Esophagus muscularis mucosa (tissue), 4 donors: ENCODE measurements around the gene LCE3A. TPM values are rescaled to one million over a fixed set of nuclear protein-coding genes. Genes with fewer than 3 reads are reported as not detected.

Source experiments
- DNase-seq: peaks from one replicate; pipeline ENCODE4 v3.0.0-alpha.2; 2017; ENCODE audit errors: extremely low spot score
- H3K27ac ChIP-seq, 4 donors: fragments of 200-600 bp; sonication (generic); replicated peaks in 1 of 4; 1 replicate in 3 of 4; 2 replicates in 1 of 4; pipeline ENCODE4 v1.5.1; 2016 to 2019; ENCODE audit warnings: mild to moderate bottlenecking in 1 of 4
- H3K27me3 ChIP-seq, 4 donors: fragments of 200-600 bp; sonication (generic); one replicate each; pipeline versions ENCODE4 v1.5.1 to v1.6.0; 2016 to 2019
- H3K36me3 ChIP-seq, 4 donors: fragments of 200-600 bp; sonication (generic); one replicate each; pipeline ENCODE4 v1.5.1; 2016 to 2019
- H3K4me1 ChIP-seq, 4 donors: fragments of 200-600 bp; sonication (generic); one replicate each; pipeline ENCODE4 v1.5.1; 2016 to 2019
- H3K4me3 ChIP-seq, 4 donors: fragments of 200-600 bp; sonication (generic); 1 replicate in 2 of 4; 2 replicates in 2 of 4; pipeline ENCODE4 v1.5.1; 2016 to 2019; ENCODE audit warnings: mild to moderate bottlenecking in 4 of 4, moderate library complexity in 1 of 4
- H3K9me3 ChIP-seq, 4 donors: fragments of 200-600 bp; sonication (generic); 1 replicate in 3 of 4; 2 replicates in 1 of 4; pipeline ENCODE4 v1.5.1; 2016 to 2019
- CTCF ChIP-seq, 3 experiments: fragments of 200-600 bp in 2 of 3; fragments of 450-650 bp in 1 of 3; sonication (generic) in 2 of 3; IDR thresholded peaks; one replicate each; pipeline ENCODE4 v1.5.1; 2017 to 2019; ENCODE audit warnings: antibody characterized with exemption in 3 of 3, mild to moderate bottlenecking in 2 of 3, moderate library complexity in 1 of 3
- EP300 ChIP-seq: sonication (generic); formaldehyde crosslinking; IDR thresholded peaks from one replicate; pipeline ENCODE4 v1.6.1; 2017; ENCODE audit warnings: antibody characterized with exemption
- POLR2A ChIP-seq: fragments of 450-650 bp; IDR thresholded peaks from one replicate; pipeline ENCODE4 v1.6.1; 2017; ENCODE audit warnings: antibody characterized with exemption, moderate library complexity, mild to moderate bottlenecking, low read depth
- POLR2AphosphoS5 ChIP-seq, 2 donors: sonication (generic); formaldehyde crosslinking; IDR thresholded peaks; one replicate each; pipeline ENCODE4 v1.6.1; 2017; ENCODE audit warnings: antibody characterized with exemption in 2 of 2
- WGBS: methylation state at CpG from one replicate; pipeline ENCODE4 v1.1.5; 2018; 5-methylcytosine and 5-hydroxymethylcytosine counted together
- intact Hi-C: fragments of 100-400 bp; cut with DNase I; formaldehyde crosslinking; loops from one replicate; pipeline ENCODE4 v1.15.1; 2023
- total RNA-seq, 4 donors: library from RNA; depleted of rRNA; stranded (reverse); fragments of >200 nt; gene quantifications; one replicate each; pipeline versions ENCODE4 v1.1.0 to v1.2.1, GENCODE V29; 2016

The LCE3A gene
- total RNA-seq, 4 donors from 2014 or later = not detected

GRCh38 chr1:152643945-152644344 is 21.0 kb upstream of the LCE3A start:
- intact Hi-C loops = no loop called here
- Histone ChIP-seq H3K27ac (no peak overlapping the region), H3K27me3 (no peaks in the 10 kb centered on the region), H3K4me1 (no peaks in the 10 kb centered on the region), H3K36me3 (no peaks in the 10 kb centered on the region), H3K9me3 (peaks cover 0 to 2% (median 0%) of the 10 kb centered on the region in 4 donors), H3K4me3 (no peak overlapping the region)
- WGBS = 58% methylated on average over 3 of the region's 3 CpGs
- DNase-seq = peak; percentile 29
- TF ChIP-seq POLR2AphosphoS5 (IDR thresholded peaks at IDR 0.05) = no peak
- TF ChIP-seq POLR2A = no peak
- TF ChIP-seq EP300 = no peak
- TF ChIP-seq CTCF (IDR thresholded peaks at IDR 0.05) = no peak

- H3K4me1 ChIP-seq = no peaks in the 10 kb centered on the region
- 73% methylated on average over 1 of the region's 1 CpG for WGBS
- DNase-seq = peak; percentile 31
- TF ChIP-seq EP300 = no peak
- no peak for TF ChIP-seq POLR2AphosphoS5 (IDR thresholded peaks at IDR 0.05)
- no peak for TF ChIP-seq CTCF (IDR thresholded peaks at IDR 0.05)
- no peak for TF ChIP-seq POLR2A
- intact Hi-C loops = no loop called here
- no peaks in the 10 kb centered on the region for H3K36me3 ChIP-seq
- no peaks in the 10 kb centered on the region for H3K27me3 ChIP-seq
- no peak overlapping the region for H3K4me3 ChIP-seq
- no peak overlapping the region for H3K27ac ChIP-seq
- H3K9me3 ChIP-seq = peaks cover 0 to 6% (median 0%) of the 10 kb centered on the region in 4 donors
These were observed 17.4 kb upstream of the LCE3A start for GRCh38 chr1:152640351-152640750.

DNA sequence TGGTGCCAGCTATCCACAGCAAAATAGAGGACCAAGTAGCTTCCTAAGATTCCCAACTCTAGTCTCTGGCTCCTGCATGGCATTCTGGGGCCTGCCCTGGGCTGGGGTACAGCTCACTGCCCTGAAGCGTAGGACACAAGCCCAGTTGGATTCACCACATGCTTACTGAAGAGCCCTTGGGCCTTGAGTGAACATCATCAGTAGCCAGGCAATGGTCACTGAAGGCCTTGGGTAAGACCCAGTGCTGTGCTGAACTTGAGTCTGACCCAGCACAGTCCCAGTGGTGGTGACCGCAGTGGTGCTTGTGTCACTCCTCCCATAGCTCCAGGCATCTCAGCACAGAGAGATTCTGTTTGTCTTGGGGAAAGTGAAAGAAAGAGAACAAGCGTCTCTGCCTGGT is 7.7 kb upstream of the LCE3A start:
- Histone ChIP-seq H3K4me1 (no peaks in the 10 kb centered on the region), H3K9me3 (peaks cover 0 to 14% (median 2%) of the 10 kb centered on the region in 4 donors), H3K27ac (no peak overlapping the region), H3K36me3 (no peaks in the 10 kb centered on the region), H3K27me3 (peaks cover 0 to 7% (median 0%) of the 10 kb centered on the region in 4 donors), H3K4me3 (no peak overlapping the region)
- 75% methylated on average over 3 of the region's 3 CpGs for WGBS
- TF ChIP-seq CTCF (IDR thresholded peaks at IDR 0.05) (no peak), POLR2AphosphoS5 (IDR thresholded peaks at IDR 0.05) (no peak), POLR2A (no peak), EP300 (no peak)
- DNase-seq = peak; percentile 70
- intact Hi-C loops = no loop called here

- peak; percentile 53 for DNase-seq
- Histone ChIP-seq H3K4me3 (no peak overlapping the region), H3K9me3 (peaks cover 0 to 4% (median 2%) of the 10 kb centered on the region in 4 donors), H3K27me3 (peaks cover 0 to 21% (median 0%) of the 10 kb centered on the region in 4 donors), H3K27ac (no peak overlapping the region), H3K36me3 (no peaks in the 10 kb centered on the region), H3K4me1 (no peaks in the 10 kb centered on the region)
- TF ChIP-seq CTCF (IDR thresholded peaks at IDR 0.05) (no peak), POLR2AphosphoS5 (IDR thresholded peaks at IDR 0.05) (no peak), EP300 (no peak), POLR2A (no peak)
- intact Hi-C loops = no loop called here
- WGBS = 57% methylated on average over 1 of the region's 1 CpG
These were observed 3.8 kb upstream of the LCE3A start for GRCh38 chr1:152626744-152627143.

DNA sequence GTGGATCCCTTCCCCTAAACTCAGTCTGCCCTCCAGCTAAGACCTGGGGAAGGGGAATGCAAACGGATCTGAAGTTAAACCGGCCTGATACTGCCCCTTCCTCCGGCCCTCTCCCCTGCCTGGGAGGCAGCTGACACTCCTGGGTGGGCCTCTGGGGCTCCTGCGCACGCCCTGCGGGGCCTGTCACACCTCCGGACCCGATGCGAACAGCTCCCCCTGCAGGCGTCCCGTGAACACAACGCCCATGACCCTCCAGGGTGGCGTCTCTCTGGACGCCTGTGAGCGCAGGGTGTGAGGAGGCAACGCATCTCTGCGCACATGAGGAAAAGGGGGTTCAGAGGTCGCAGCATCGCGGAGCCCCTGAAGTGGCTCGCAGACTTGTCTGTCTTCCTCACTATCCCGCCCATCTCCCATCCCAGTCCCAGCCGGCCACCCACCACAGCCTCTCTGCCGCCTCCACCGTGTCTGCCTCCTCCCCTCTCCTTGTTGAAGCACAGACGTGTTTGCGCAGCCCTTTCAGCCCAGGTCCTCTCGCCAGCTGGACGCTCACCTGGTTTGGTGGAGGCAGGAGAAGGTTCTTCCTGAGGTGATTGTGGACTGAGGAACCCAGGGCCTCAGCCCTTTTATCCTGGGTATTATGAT is 421 bp upstream of the LCE3A start:
- Histone ChIP-seq H3K4me1 (no peaks in the 10 kb centered on the region), H3K4me3 (no peak overlapping the region), H3K36me3 (no peaks in the 10 kb centered on the region), H3K27me3 (peaks cover 0 to 14% (median 0%) of the 10 kb centered on the region in 4 donors), H3K27ac (no peak overlapping the region), H3K9me3 (peaks cover 0 to 19% (median 14%) of the 10 kb centered on the region in 4 donors)
- peak; percentile 31 for DNase-seq
- WGBS = 32% methylated on average over 15 of the region's 29 CpGs
- TF ChIP-seq POLR2A (no peak), CTCF (IDR thresholded peaks at IDR 0.05) (no peak), EP300 (no peak), POLR2AphosphoS5 (IDR thresholded peaks at IDR 0.05) (no peak)
- intact Hi-C loops = no loop called here
